ENCODE data around the gene TASL. TPM values are rescaled to one million over a fixed set of nuclear protein-coding genes. Genes with fewer than 3 reads are reported as not detected.

Gene TASL
- total and polyA plus RNA-seq, 2 of the 8 experiments (the other 6 are each of a cell fraction or from before 2014, with no cell fraction given) = not detected

GRCh38 chrX:30626402-30626801, 48.8 kb upstream of the TASL start:
- H3K79me2 ChIP-seq (ENCODE audit: control insufficient read depth in 1 of 2, insufficient read depth in 2 of 2, low read length in 2 of 2) = no peaks in the 10 kb centered on the region
- H4K8ac ChIP-seq (ENCODE audit: extremely low read depth, insufficient read depth, low read length) = no peak overlapping the region
- POLR2A ChIA-PET (ENCODE audit: partially characterized antibody) = no interaction called here
- H3K27me3 ChIP-seq (replicated peaks in 1 of 4; ENCODE audit: control insufficient read depth in 3 of 4, extremely low read depth in 1 of 4, insufficient read depth in 3 of 4, low read length in 3 of 4) = no peaks in the 10 kb centered on the region
- WGBS, 2 experiments (ENCODE audit: extremely low coverage in 1 of 2, insufficient coverage in 1 of 2, insufficient read length in 1 of 2, insufficient replicate concordance in 2 of 2, low coverage in 1 of 2, low lambda C conversion rate in 2 of 2, missing lambda C conversion rate in 1 of 2) = 84% methylated on average over 2 of the region's 2 CpGs; no CpG with 5 or more reads in 1 of the 2 experiments
- H3K4me2 ChIP-seq (ENCODE audit: insufficient read depth in 1 of 2, low read depth in 2 of 2, low read length in 2 of 2) = no peak overlapping the region
- H3K4me1 ChIP-seq (replicated peaks in 1 of 4; ENCODE audit: control insufficient read depth in 3 of 4, insufficient read depth in 4 of 4, low read length in 3 of 4) = no peaks in the 10 kb centered on the region
- FAIRE-seq (no peak), DNase-seq (ENCODE audit: low read depth in 1 of 2, low spot score in 2 of 2) (no peak)
- H3K9ac ChIP-seq (replicated peaks in 1 of 4; ENCODE audit: extremely low read depth in 1 of 4, low read depth in 3 of 4, low read length in 3 of 4) = no peak overlapping the region
- H3K14ac ChIP-seq (ENCODE audit: insufficient read length) = no peak overlapping the region
- peaks cover 0 to 5% of the 10 kb centered on the region in 2 experiments; a peak in 1 of 4 replicates for H3K9me3 ChIP-seq (ENCODE audit: insufficient read depth in 2 of 2, low read depth in 1 of 2, low read length in 1 of 2)
- no peak overlapping the region for H2BK20ac ChIP-seq (ENCODE audit: low read length)
- H3K56ac ChIP-seq (replicated peaks; ENCODE audit: insufficient read length, low read depth, low read length) = no peak overlapping the region
- H2BK120ac ChIP-seq (replicated peaks; ENCODE audit: low read depth, low read length) = no peak overlapping the region
- H3K36me3 ChIP-seq (ENCODE audit: control insufficient read depth in 2 of 4, insufficient read depth in 4 of 4, low read length in 3 of 4) = no peaks in the 10 kb centered on the region
- H4K5ac ChIP-seq (ENCODE audit: insufficient read length, low read depth, low read length) = no peak overlapping the region
- H4K91ac ChIP-seq (replicated peaks; ENCODE audit: insufficient read length, low read length) = no peak overlapping the region
- H3K4me3 ChIP-seq (ENCODE audit: extremely low read depth in 1 of 4, insufficient read depth in 2 of 4, low read depth in 3 of 4, low read length in 4 of 4) = no peak overlapping the region
- H3K23ac ChIP-seq (ENCODE audit: insufficient read length) = no peak overlapping the region
- H3K79me1 ChIP-seq (ENCODE audit: low read depth, low read length) = no peaks in the 10 kb centered on the region
- H2AFZ ChIP-seq (ENCODE audit: low read length) = no peak overlapping the region
- no peak overlapping the region for H2AK5ac ChIP-seq (ENCODE audit: low read depth, low read length)
- no peaks in the 10 kb centered on the region for H4K20me1 ChIP-seq (replicated peaks in 1 of 2; ENCODE audit: control insufficient read depth in 1 of 2, insufficient read depth in 2 of 2, low read length in 2 of 2)
- no peak overlapping the region for H3K4ac ChIP-seq (replicated peaks; ENCODE audit: insufficient read length, low read depth, low read length)
- no peak overlapping the region for H2BK5ac ChIP-seq (ENCODE audit: low read depth, low read length)
- H3K18ac ChIP-seq (ENCODE audit: extremely low read depth, low read length) = no peak overlapping the region
- H2BK12ac ChIP-seq (ENCODE audit: low read depth, low read length) = no peak overlapping the region
- no peak overlapping the region for H3K27ac ChIP-seq (ENCODE audit: low read depth, low read length)
- no peaks in the 10 kb centered on the region for H3K23me2 ChIP-seq (ENCODE audit: low read depth, low read length)
- no peak overlapping the region for H2BK15ac ChIP-seq (ENCODE audit: low read length)
- CTCF ChIA-PET (ENCODE audit: partially characterized antibody) = interaction anchor here (1.0 kb wide), 1 partner anchor 244 kb away, joined by 4 read pairs; no protein-coding TSS in a partner anchor
- TF ChIP-seq CBX5 (IDR thresholded peaks at IDR 0.05; ENCODE audit: low read depth, low read length) (no peak), ASH2L (IDR thresholded peaks at IDR 0.05; ENCODE audit: low read length) (no peak), RBBP5 (IDR thresholded peaks at IDR 0.05; ENCODE audit: borderline replicate concordance, low read depth, low read length) (no peak), BACH1 (IDR thresholded peaks at IDR 0.05; ENCODE audit: low read length) (no peak), SUZ12 (IDR thresholded peaks at IDR 0.05; ENCODE audit: low read length) (no peak), JUN (IDR thresholded peaks at IDR 0.05; ENCODE audit: low read depth, low read length) (no peak)
